K562 (cell line): ENCODE measurements around the gene SSTR5. TPM values are rescaled to one million over a fixed set of nuclear protein-coding genes. Genes with fewer than 3 reads are reported as not detected.

ENCODE experiments used
- ATAC-seq: fragments of 200-7000 bp; cut with Tn5 transposase; 3 replicates; pipeline ENCODE4 v1.9.1; 2020; ENCODE audit warnings: moderate library complexity
- BruUV-seq: library from RNA; stranded (reverse); fragments of 400-500 nt; replicated peaks from 2 replicates; lab custom pipeline; 2021; lab: Mats Ljungman, UMichigan
- CTCF ChIA-PET: fragments of 300-600 bp; formaldehyde crosslinking; extraction: SDS; loops from one replicate; lab custom pipeline; 2021; ENCODE audit warnings: low intra/inter-chr PET ratio; lab: Yijun Ruan, JAX
- POLR2A ChIA-PET: fragments of 300-600, 350-650 bp; sonication (Branson Sonifier 250); formaldehyde crosslinking; extraction: SDS; loops from one replicate; lab custom pipeline; 2021; ENCODE audit warnings: antibody characterized with exemption, inconsistent platforms; lab: Yijun Ruan, JAX
- DNase-seq, 4 experiments: peaks; one replicate each; pipeline versions ENCODE4 v3.0.0 to v3.0.0-alpha.2; 2011 to 2018; ENCODE audit warnings: low spot score in 3 of 4, mixed read lengths in 3 of 4; ENCODE audit errors: extremely low read depth in 1 of 4
- FAIRE-seq: peaks from 2 replicates; lab custom pipeline; 2011; peaks lifted over from hg19 to GRCh38; lab: Jason Lieb, UNC
- H2AFZ ChIP-seq: 2 replicates; pipeline ENCODE4 v1.6.0; 2011; ENCODE audit warnings: low read depth, low read length, control low read depth, inconsistent platforms
- H3K27ac ChIP-seq: fragments of 200-600 bp; 3 replicates; pipeline ENCODE4 v1.8.0; 2011; ENCODE audit warnings: low read depth, mild to moderate bottlenecking, control low read depth, inconsistent platforms, low read length, moderate library complexity, mixed read lengths; ENCODE audit errors: extremely low read depth
- H3K27me3 ChIP-seq, 2 experiments: fragments of 300-600 bp in 1 of 2; 2 replicates in 1 of 2; 3 replicates in 1 of 2; pipeline versions ENCODE4 v1.6.0 to v1.8.0; 2011; ENCODE audit warnings: inconsistent platforms in 2 of 2, low read length in 2 of 2, mild to moderate bottlenecking in 1 of 2, mixed read lengths in 1 of 2, moderate library complexity in 1 of 2; ENCODE audit not compliant: control insufficient read depth in 2 of 2, insufficient read depth in 2 of 2
- H3K36me3 ChIP-seq: fragments of 300-600 bp; 3 replicates; pipeline ENCODE4 v1.8.0; 2011; ENCODE audit warnings: mild to moderate bottlenecking, low read length, inconsistent platforms; ENCODE audit not compliant: control insufficient read depth, insufficient read depth
- H3K4me1 ChIP-seq, 2 experiments: fragments of 200-600 bp in 1 of 2; replicated peaks in 1 of 2; 2 replicates in 1 of 2; 3 replicates in 1 of 2; pipeline versions ENCODE4 v1.5.1 to v1.8.0; 2011; ENCODE audit warnings: inconsistent platforms in 2 of 2, low read length in 2 of 2, mild to moderate bottlenecking in 1 of 2, mixed read lengths in 1 of 2, moderate library complexity in 1 of 2; ENCODE audit not compliant: control insufficient read depth in 2 of 2, insufficient read depth in 2 of 2
- H3K4me2 ChIP-seq: 2 replicates; pipeline ENCODE4 v1.6.1; 2011; ENCODE audit warnings: low read length, control low read depth, inconsistent platforms, mixed read lengths; ENCODE audit not compliant: insufficient read depth
- H3K4me3 ChIP-seq: fragments of 200-600 bp; sonication (generic), shearing (Covaris generic); 2 replicates; pipeline ENCODE4 v1.5.1; 2016; ENCODE audit warnings: control low read depth, inconsistent platforms
- H3K79me2 ChIP-seq: fragments of 200-600 bp; 3 replicates; pipeline ENCODE4 v1.8.0; 2011; ENCODE audit warnings: low read length, inconsistent platforms; ENCODE audit not compliant: control insufficient read depth, insufficient read depth
- H3K9ac ChIP-seq, 2 experiments: 2 replicates each; pipeline versions ENCODE4 v1.6.0 to v1.6.1; 2011; ENCODE audit warnings: low read depth in 2 of 2, low read length in 2 of 2, control low read depth in 1 of 2, inconsistent platforms in 1 of 2, mild to moderate bottlenecking in 1 of 2, mixed read lengths in 1 of 2; ENCODE audit not compliant: insufficient read depth in 1 of 2
- H3K9me1 ChIP-seq: one replicate; pipeline ENCODE4 v1.6.0; 2011; ENCODE audit warnings: inconsistent platforms, mild to moderate bottlenecking, low read length, moderate library complexity; ENCODE audit not compliant: control insufficient read depth, insufficient read depth
- H3K9me3 ChIP-seq: replicated peaks from 2 replicates; pipeline ENCODE4 v1.5.1; 2011; ENCODE audit warnings: low read depth, low read length, inconsistent platforms; ENCODE audit not compliant: control insufficient read depth, insufficient read depth
- H4K20me1 ChIP-seq: replicated peaks from 2 replicates; pipeline ENCODE4 v1.6.1; 2011; ENCODE audit warnings: low read length, inconsistent platforms, mixed read lengths; ENCODE audit not compliant: control insufficient read depth, insufficient read depth
- ATF2 ChIP-seq: sonication (generic); formaldehyde crosslinking; IDR thresholded peaks from 2 replicates; pipeline ENCODE4 v1.8.1; 2022; ENCODE audit warnings: missing genetic modification reagents
- CHCHD3 ChIP-seq: fragments of 250-450 bp; sonication (Bioruptor Pico); IDR thresholded peaks from 2 replicates; pipeline ENCODE4 v2.1.2; 2022; ENCODE audit warnings: mild to moderate bottlenecking
- CHD1 ChIP-seq: fragments of 200-600 bp; sonication (generic); IDR thresholded peaks from one replicate; pipeline ENCODE4 v1.6.1; 2012; ENCODE audit warnings: mild to moderate bottlenecking, moderate library complexity, low read length, inconsistent platforms
- HNRNPK ChIP-seq: fragments of 200-400 bp; formaldehyde crosslinking; IDR thresholded peaks from one replicate; pipeline ENCODE4 v1.6.1; 2018; ENCODE audit warnings: mild to moderate bottlenecking, low read depth, low read length; ENCODE audit not compliant: poor library complexity, severe bottlenecking
- MLLT1 ChIP-seq, 2 experiments: fragments of 450-650 bp; IDR thresholded peaks; 2 replicates each; pipeline ENCODE4 v1.6.1; 2016
- RFX5 ChIP-seq: IDR thresholded peaks from 2 replicates; pipeline ENCODE4 v1.6.1; 2011; ENCODE audit warnings: low read depth, mild to moderate bottlenecking, improper control_type of control experiment, low read length
- XRCC4 ChIP-seq: IDR thresholded peaks from one replicate; pipeline ENCODE4 v1.6.1; 2011; ENCODE audit not compliant: insufficient read depth, insufficient read length; ENCODE audit errors: extremely low read depth
- ZNF316 ChIP-seq: fragments of 450-650 bp; IDR thresholded peaks from 2 replicates; pipeline ENCODE4 v1.6.1; 2016
- WGBS: fragments of 100-300 bp; shearing (Covaris generic); methylation state at CpG from one replicate; pipeline ENCODE4 v1.1.6; 2016; ENCODE audit warnings: low coverage, mixed read lengths; ENCODE audit not compliant: insufficient coverage; ENCODE audit errors: missing lambda C conversion rate; 5-methylcytosine and 5-hydroxymethylcytosine counted together
- in situ Hi-C: fragments of 300-500 bp; cut with MboI; formaldehyde crosslinking; loops from 4 replicates; pipeline ENCODE4 v1.15.0; 2018; ENCODE audit warnings: inconsistent platforms, mixed read lengths
- intact Hi-C: fragments of 100-400 bp; cut with micrococcal nuclease; formaldehyde crosslinking; loops from 2 replicates; pipeline ENCODE4 v1.14.2; 2022
- polyA plus RNA-seq, 8 experiments: library from polyadenylated mRNA; depleted of rRNA in 4 of 8; stranded (reverse) in 5 of 8; unstranded in 3 of 8; fragments of >200 nt; fragmentation: Nextera tagmentation in 2 of 8; fragmentation: Illumina TruSeq in 1 of 8; extraction: Ambion mirVana in 2 of 8; extraction: Trizol in 1 of 8; gene quantifications; 2 replicates each; pipeline versions ENCODE4 v1.2.1 to v1.2.3, GENCODE V29; 2011 to 2014; ENCODE audit warnings: inconsistent platforms in 1 of 8, missing spikeins in 1 of 8
- total RNA-seq, 7 experiments: library from RNA; depleted of rRNA in 6 of 7; stranded (reverse); fragments of >200 nt in 6 of 7; fragmentation: Illumina TruSeq in 2 of 7; extraction: Trizol in 2 of 7; gene quantifications; 2 replicates each; pipeline versions ENCODE4 v1.2.1 to v1.2.3, GENCODE V29; 2011 to 2021; ENCODE audit warnings: low replicate concordance in 1 of 7
- TF ChIP-seq, protein P1 (sequence below): fragments of 250-450 bp; sonication (Bioruptor Pico); IDR thresholded peaks from 2 replicates; pipeline ENCODE4 v1.4.0; 2020; ENCODE audit warnings: mild to moderate bottlenecking, moderate library complexity
- TF ChIP-seq, protein P2 (sequence below): fragments of 450-650 bp; IDR thresholded peaks from 2 replicates; pipeline ENCODE4 v1.6.1; 2017; ENCODE audit warnings: antibody characterized with exemption, mild to moderate bottlenecking

The SSTR5 gene
- total and polyA plus RNA-seq, 9 of the 15 experiments (the other 6 are each of a cell fraction or from before 2014, with no cell fraction given): not detected

DNA sequence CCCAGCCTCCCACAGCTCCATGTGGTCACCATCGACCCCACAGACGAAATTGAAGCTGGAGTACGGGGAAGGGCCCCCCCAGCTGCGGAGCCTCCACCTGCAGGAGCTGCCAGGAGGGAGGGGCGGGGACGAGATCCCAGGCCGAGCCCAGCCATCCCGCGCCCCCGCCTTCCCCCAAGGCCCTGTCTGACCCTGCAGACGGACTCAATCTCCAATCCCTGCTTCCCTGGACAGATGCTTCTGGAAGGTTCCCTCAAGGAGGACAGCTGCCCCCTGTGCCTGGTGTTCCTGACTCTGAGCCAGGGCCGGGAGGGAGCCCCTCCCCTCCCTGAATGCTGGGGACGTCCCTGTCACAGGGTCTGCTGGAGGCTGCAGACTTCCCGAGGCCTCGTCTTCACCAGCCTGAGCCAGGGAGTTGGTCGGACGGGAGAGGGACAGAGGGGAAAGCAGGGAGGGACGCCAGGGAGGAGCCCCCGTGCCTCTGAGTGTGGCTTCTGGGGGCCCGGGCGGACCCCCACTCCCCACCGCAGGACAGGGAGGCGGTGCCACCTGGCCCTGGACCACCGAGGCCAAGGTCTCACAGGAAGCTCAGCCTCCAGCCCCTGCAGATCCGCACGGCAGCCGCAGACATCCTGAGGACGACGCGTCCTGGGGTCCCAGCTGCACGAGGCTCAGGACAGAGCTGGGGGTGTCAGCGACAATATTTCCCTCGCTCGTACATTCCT is 44.8 kb downstream of the SSTR5 start:
- Histone ChIP-seq H3K9me1 (no peaks in the 10 kb centered on the region), H3K27ac (no peak overlapping the region), H4K20me1 (peaks cover 10% of the 10 kb centered on the region), H3K4me3 (no peak overlapping the region), H3K9me3 (no peaks in the 10 kb centered on the region), H3K36me3 (no peaks in the 10 kb centered on the region), H3K79me2 (no peaks in the 10 kb centered on the region), H3K4me1 (peaks cover 0 to 71% of the 10 kb centered on the region in 2 experiments; a peak in 2 of 5 replicates), H3K27me3 (peaks cover 11 to 64% of the 10 kb centered on the region in 2 experiments; a peak in 3 of 5 replicates), H3K4me2 (no peak overlapping the region), H2AFZ (no peak overlapping the region), H3K9ac (no peak overlapping the region)
- FAIRE-seq (no peak), ATAC-seq (no peak), DNase-seq (no peak)
- ChIA-PET POLR2A (no interaction called here), CTCF (no interaction called here)
- no TSS peak for BruUV-seq
- in situ Hi-C loops: no loop called here
- 13% methylated on average over 27 of the region's 34 CpGs for WGBS
- intact Hi-C loops: no loop called here
- TF ChIP-seq CHD1 (no peak), MLLT1 (IDR thresholded peaks at IDR 0.05) (no peak), CHCHD3 (no peak), XRCC4 (no peak), RFX5 (no peak), ZNF316 (no peak), HNRNPK (no peak), ATF2 (CRISPR knock-in tag) (no peak)
- TF ChIP-seq, protein P1, sequence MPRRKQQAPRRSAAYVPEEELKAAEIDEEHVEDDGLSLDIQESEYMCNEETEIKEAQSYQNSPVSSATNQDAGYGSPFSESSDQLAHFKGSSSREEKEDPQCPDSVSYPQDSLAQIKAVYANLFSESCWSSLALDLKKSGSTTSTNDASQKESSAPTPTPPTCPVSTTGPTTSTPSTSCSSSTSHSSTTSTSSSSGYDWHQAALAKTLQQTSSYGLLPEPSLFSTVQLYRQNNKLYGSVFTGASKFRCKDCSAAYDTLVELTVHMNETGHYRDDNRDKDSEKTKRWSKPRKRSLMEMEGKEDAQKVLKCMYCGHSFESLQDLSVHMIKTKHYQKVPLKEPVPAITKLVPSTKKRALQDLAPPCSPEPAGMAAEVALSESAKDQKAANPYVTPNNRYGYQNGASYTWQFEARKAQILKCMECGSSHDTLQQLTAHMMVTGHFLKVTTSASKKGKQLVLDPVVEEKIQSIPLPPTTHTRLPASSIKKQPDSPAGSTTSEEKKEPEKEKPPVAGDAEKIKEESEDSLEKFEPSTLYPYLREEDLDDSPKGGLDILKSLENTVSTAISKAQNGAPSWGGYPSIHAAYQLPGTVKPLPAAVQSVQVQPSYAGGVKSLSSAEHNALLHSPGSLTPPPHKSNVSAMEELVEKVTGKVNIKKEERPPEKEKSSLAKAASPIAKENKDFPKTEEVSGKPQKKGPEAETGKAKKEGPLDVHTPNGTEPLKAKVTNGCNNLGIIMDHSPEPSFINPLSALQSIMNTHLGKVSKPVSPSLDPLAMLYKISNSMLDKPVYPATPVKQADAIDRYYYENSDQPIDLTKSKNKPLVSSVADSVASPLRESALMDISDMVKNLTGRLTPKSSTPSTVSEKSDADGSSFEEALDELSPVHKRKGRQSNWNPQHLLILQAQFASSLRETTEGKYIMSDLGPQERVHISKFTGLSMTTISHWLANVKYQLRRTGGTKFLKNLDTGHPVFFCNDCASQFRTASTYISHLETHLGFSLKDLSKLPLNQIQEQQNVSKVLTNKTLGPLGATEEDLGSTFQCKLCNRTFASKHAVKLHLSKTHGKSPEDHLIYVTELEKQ (CRISPR knock-in tag): no peak
- TF ChIP-seq, protein P2, sequence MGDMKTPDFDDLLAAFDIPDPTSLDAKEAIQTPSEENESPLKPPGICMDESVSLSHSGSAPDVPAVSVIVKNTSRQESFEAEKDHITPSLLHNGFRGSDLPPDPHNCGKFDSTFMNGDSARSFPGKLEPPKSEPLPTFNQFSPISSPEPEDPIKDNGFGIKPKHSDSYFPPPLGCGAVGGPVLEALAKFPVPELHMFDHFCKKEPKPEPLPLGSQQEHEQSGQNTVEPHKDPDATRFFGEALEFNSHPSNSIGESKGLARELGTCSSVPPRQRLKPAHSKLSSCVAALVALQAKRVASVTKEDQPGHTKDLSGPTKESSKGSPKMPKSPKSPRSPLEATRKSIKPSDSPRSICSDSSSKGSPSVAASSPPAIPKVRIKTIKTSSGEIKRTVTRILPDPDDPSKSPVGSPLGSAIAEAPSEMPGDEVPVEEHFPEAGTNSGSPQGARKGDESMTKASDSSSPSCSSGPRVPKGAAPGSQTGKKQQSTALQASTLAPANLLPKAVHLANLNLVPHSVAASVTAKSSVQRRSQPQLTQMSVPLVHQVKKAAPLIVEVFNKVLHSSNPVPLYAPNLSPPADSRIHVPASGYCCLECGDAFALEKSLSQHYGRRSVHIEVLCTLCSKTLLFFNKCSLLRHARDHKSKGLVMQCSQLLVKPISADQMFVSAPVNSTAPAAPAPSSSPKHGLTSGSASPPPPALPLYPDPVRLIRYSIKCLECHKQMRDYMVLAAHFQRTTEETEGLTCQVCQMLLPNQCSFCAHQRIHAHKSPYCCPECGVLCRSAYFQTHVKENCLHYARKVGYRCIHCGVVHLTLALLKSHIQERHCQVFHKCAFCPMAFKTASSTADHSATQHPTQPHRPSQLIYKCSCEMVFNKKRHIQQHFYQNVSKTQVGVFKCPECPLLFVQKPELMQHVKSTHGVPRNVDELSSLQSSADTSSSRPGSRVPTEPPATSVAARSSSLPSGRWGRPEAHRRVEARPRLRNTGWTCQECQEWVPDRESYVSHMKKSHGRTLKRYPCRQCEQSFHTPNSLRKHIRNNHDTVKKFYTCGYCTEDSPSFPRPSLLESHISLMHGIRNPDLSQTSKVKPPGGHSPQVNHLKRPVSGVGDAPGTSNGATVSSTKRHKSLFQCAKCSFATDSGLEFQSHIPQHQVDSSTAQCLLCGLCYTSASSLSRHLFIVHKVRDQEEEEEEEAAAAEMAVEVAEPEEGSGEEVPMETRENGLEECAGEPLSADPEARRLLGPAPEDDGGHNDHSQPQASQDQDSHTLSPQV: no peak
